Measurements from ENCODE around the gene EXOSC2.

- TF ChIP-seq CTCF (conservative IDR thresholded peaks at IDR 0.05 in 1 of 2, IDR thresholded peaks at IDR 0.05 in 1 of 2; ENCODE audit: low read depth in 1 of 2, low read length in 2 of 2) (no peak), EZH2 (IDR thresholded peaks at IDR 0.05; ENCODE audit: low read length, missing control alignments) (no peak)
Observed at GRCh38 chr9:130736834-130737233, 43.3 kb downstream of the EXOSC2 start.
